ENCODE measurements around the gene RALGPS1.

Gene RALGPS1

GRCh38 chr9:127180457-127181314 lies 266.1 kb downstream of the RALGPS1 start:
- DNase-seq, result no peak

GRCh38 chr9:127181315-127181580 lies 266.7 kb downstream of the RALGPS1 start:
- no peak for DNase-seq

GRCh38 chr9:127181595-127182190 lies 267.1 kb downstream of the RALGPS1 start:
- no peak for DNase-seq

- DNase-seq, result no peak
Observed at GRCh38 chr9:127182901-127183746, 268.5 kb downstream of the RALGPS1 start.

GRCh38 chr9:127183814-127184582 lies 269.4 kb downstream of the RALGPS1 start:
- DNase-seq, result no peak

- no peak for DNase-seq
Observed at GRCh38 chr9:127184641-127185040, 270.1 kb downstream of the RALGPS1 start.

GRCh38 chr9:127185181-127185580 lies 270.6 kb downstream of the RALGPS1 start:
- no peak for DNase-seq

- no peak for DNase-seq
Observed at GRCh38 chr9:127185931-127186781, 271.6 kb downstream of the RALGPS1 start.

- no peak for DNase-seq
Observed at GRCh38 chr9:127186806-127187205, 272.2 kb downstream of the RALGPS1 start.

- DNase-seq, result no peak
Observed at GRCh38 chr9:127187231-127187956, 272.8 kb downstream of the RALGPS1 start.

GRCh38 chr9:127188396-127188795 lies 273.8 kb downstream of the RALGPS1 start:
- DNase-seq, result no peak

- DNase-seq, result no peak
Observed at GRCh38 chr9:127189628-127190027, 275.0 kb downstream of the RALGPS1 start.

GRCh38 chr9:127192744-127193143 lies 278.2 kb downstream of the RALGPS1 start:
- no peak for DNase-seq

- no peak for DNase-seq
Observed at GRCh38 chr9:127193483-127193882, 278.9 kb downstream of the RALGPS1 start.

- DNase-seq, result no peak
Observed at GRCh38 chr9:127194881-127195713, 280.5 kb downstream of the RALGPS1 start.

- DNase-seq, result no peak
Observed at GRCh38 chr9:127195976-127196825, 281.6 kb downstream of the RALGPS1 start.

GRCh38 chr9:127196826-127197145 lies 282.2 kb downstream of the RALGPS1 start:
- DNase-seq, result no peak

GRCh38 chr9:127197186-127197860 lies 282.7 kb downstream of the RALGPS1 start:
- no peak for DNase-seq

GRCh38 chr9:127197861-127198430 lies 283.4 kb downstream of the RALGPS1 start:
- no peak for DNase-seq
